ENCODE results near the gene RIPK3. TPM values are rescaled to one million over a fixed set of nuclear protein-coding genes. Genes with fewer than 3 reads are reported as not detected.

The RIPK3 gene
- total and polyA plus RNA-seq, 2 donors from 2014 or later = 5.1 to 19.5 TPM

GRCh38 chr14:24307575-24308341 is 32.0 kb downstream of the RIPK3 start, which contains the start of gene CIDEB:
Gene CIDEB, minus strand, starts transcription at chr14:24307977. Its CDS starts 119 bp downstream, at chr14:24307858.
- peak in 3 of 5 donors; percentile 70 to 76 (median 74) for DNase-seq
- no peaks in the 10 kb centered on the region for H3K9me3 ChIP-seq (ENCODE audit: control insufficient read depth in 2 of 3, insufficient read depth in 1 of 3, low read length in 3 of 3)
- H3K27me3 ChIP-seq (ENCODE audit: control insufficient read depth, insufficient read depth, low read length) = no peaks in the 10 kb centered on the region
- peaks cover 0 to 33% (median 28%) of the 10 kb centered on the region in 3 donors for H3K4me1 ChIP-seq (ENCODE audit: control insufficient read depth in 2 of 3, insufficient read depth in 2 of 3, low read depth in 1 of 3, low read length in 3 of 3)
- intact Hi-C loops (cut with DNase I) = loop anchor here (10.0 kb wide), 1 partner anchor 53 kb away; no protein-coding TSS in a partner anchor
- no peak for FAIRE-seq
- peak within 1 kb of the TSS in 2 of 3 donors; percentile 57 to 60 for H3K4me3 ChIP-seq (ENCODE audit: low read length in 3 of 3)
- peak within 1 kb of the TSS; percentile 71 to 79 for H3K27ac ChIP-seq (ENCODE audit: low read depth in 2 of 2, low read length in 2 of 2)
- peak within 1 kb of the TSS in 2 of 3 donors; percentile 41 to 60 for H3K9ac ChIP-seq (ENCODE audit: low read length in 3 of 3)
- peak; percentile 91 for TF ChIP-seq CTCF (IDR thresholded peaks at IDR 0.05; ENCODE audit: borderline replicate concordance, extremely low read depth, insufficient read depth)
- peaks cover 2 to 42% (median 26%) of the 10 kb centered on the region in 3 donors for H3K36me3 ChIP-seq (ENCODE audit: control insufficient read depth in 2 of 3, insufficient read depth in 3 of 3, low read length in 3 of 3)

GRCh38 chr14:24307156-24307574 is 32.6 kb downstream of the RIPK3 start:
- peak overlapping the region in 1 of 3 donors; percentile 60 for H3K9ac ChIP-seq (ENCODE audit: low read length in 3 of 3)
- peak overlapping the region; percentile 71 to 79 for H3K27ac ChIP-seq (ENCODE audit: low read depth in 2 of 2, low read length in 2 of 2)
- H3K4me3 ChIP-seq (ENCODE audit: low read length in 3 of 3) = peak overlapping the region in 2 of 3 donors; percentile 57 to 60
- H3K36me3 ChIP-seq (ENCODE audit: control insufficient read depth in 2 of 3, insufficient read depth in 3 of 3, low read length in 3 of 3) = peaks cover 7 to 48% (median 32%) of the 10 kb centered on the region in 3 donors
- intact Hi-C loops (cut with DNase I) = loop anchor here (10.0 kb wide), 1 partner anchor 52 kb away; no protein-coding TSS in a partner anchor
- no peaks in the 10 kb centered on the region for H3K9me3 ChIP-seq (ENCODE audit: control insufficient read depth in 2 of 3, insufficient read depth in 1 of 3, low read length in 3 of 3)
- DNase-seq (no peak), FAIRE-seq (no peak)
- no peaks in the 10 kb centered on the region for H3K27me3 ChIP-seq (ENCODE audit: control insufficient read depth, insufficient read depth, low read length)
- H3K4me1 ChIP-seq (ENCODE audit: control insufficient read depth in 2 of 3, insufficient read depth in 2 of 3, low read depth in 1 of 3, low read length in 3 of 3) = peaks cover 0 to 31% (median 22%) of the 10 kb centered on the region in 3 donors
- TF ChIP-seq CTCF (IDR thresholded peaks at IDR 0.05; ENCODE audit: borderline replicate concordance, extremely low read depth, insufficient read depth) = no peak

- Histone ChIP-seq H3K36me3 (ENCODE audit: control insufficient read depth in 2 of 3, insufficient read depth in 3 of 3, low read length in 3 of 3) (peaks cover 8 to 58% (median 36%) of the 10 kb centered on the region in 3 donors), H3K27ac (ENCODE audit: low read depth in 2 of 2, low read length in 2 of 2) (no peak overlapping the region), H3K9ac (ENCODE audit: low read length in 3 of 3) (no peak overlapping the region), H3K27me3 (ENCODE audit: control insufficient read depth, insufficient read depth, low read length) (no peaks in the 10 kb centered on the region), H3K9me3 (ENCODE audit: control insufficient read depth in 2 of 3, insufficient read depth in 1 of 3, low read length in 3 of 3) (no peaks in the 10 kb centered on the region), H3K4me1 (ENCODE audit: control insufficient read depth in 2 of 3, insufficient read depth in 2 of 3, low read depth in 1 of 3, low read length in 3 of 3) (peaks cover 0 to 23% (median 13%) of the 10 kb centered on the region in 3 donors), H3K4me3 (ENCODE audit: low read length in 3 of 3) (no peak overlapping the region)
- intact Hi-C loops (cut with DNase I) = loop anchor here (10.0 kb wide), 1 partner anchor 49 kb away; no protein-coding TSS in a partner anchor
- DNase-seq (no peak), FAIRE-seq (no peak)
- no peak for TF ChIP-seq CTCF (IDR thresholded peaks at IDR 0.05; ENCODE audit: borderline replicate concordance, extremely low read depth, insufficient read depth)
Measured at GRCh38 chr14:24304019-24304387, 35.8 kb downstream of the RIPK3 start.

Measured in kidney (tissue), 14 donors.